ENCODE measurements around the gene ACOX2.
"Not testable (repeated sequence)": the region's sequence is repeated elsewhere in the genome, so short reads cannot be mapped to it uniquely, and the experiment has no call there.

The ACOX2 gene

GRCh38 chr3:58535531-58536500, 1.2 kb downstream of the ACOX2 start:
- DNase-seq (ENCODE audit: low read depth): peak; percentile 86

GRCh38 chr3:58534592-58535494, 2.1 kb downstream of the ACOX2 start:
- no peak for DNase-seq (ENCODE audit: low read depth)

DNA sequence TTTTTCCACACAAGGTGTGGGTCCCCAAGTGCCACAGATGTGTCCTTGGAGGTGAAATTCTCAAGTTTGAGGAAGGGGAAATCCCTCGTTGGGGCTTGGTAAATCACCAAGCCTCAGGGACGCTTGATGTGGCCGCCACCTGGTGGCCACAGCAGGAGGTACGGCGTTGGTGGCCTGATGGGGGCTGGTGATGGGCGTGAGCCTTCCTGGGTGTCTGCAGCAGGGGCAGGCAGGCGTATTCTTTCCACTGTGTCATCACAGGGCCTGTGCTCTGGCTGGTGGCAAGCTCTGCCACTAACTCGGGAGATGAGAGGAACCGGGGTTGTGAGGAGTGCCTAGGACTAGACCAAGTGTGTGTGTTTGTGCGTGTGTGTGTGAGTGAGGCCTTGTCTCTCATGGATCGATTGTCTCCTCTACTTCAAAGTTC, 4.2 kb downstream of the ACOX2 start:
- peak; percentile 53 for DNase-seq (ENCODE audit: low read depth)

GRCh38 chr3:58531956-58532355, 5.0 kb downstream of the ACOX2 start:
- no peak for DNase-seq (ENCODE audit: low read depth)

DNA sequence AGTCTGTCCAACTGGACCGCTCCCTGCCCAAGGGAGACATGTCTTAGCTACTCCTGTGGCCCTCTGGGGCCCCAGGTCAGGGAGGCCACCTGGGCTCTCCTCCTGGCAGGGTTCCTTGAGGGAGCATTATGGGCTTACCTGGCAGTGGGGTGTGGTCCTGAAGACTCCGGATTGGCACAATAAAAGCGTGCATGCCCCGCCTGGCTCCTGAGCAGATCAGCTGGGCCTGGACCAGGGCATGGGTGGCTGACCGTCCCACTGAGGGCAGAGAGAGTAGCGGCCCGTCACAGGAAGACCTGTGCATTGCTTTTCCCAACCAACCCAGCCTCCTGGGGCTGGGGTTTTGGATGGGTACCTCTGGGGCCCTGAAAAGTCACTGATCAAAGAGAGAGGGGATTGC, 5.4 kb downstream of the ACOX2 start:
- no peak for DNase-seq (ENCODE audit: low read depth)

DNA sequence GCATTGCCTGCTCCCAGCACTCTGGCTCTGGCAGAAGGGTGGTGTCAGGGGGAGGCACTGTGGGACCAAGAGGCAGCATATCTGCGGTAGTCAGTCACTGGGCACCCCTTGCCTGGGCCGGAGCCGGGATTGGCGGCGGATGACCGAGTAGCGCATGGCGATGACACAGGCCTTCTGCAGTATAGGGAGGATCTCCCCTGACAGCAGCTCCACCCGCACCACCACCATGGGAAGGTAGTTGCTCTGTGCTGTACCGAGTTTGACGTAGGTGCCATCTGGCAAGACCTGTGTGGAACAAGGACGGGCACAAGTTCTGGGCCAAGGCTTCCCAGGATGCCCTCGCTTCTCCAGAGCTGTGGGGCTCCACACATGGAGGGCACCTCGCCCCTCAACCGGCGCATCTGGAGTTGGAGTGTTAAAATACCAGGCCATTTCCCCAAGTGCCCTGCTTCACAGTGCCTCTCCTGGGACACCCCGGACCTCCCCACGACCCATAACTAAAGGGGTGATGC, 6.6 kb downstream of the ACOX2 start:
- no peak for DNase-seq (ENCODE audit: low read depth)

DNA sequence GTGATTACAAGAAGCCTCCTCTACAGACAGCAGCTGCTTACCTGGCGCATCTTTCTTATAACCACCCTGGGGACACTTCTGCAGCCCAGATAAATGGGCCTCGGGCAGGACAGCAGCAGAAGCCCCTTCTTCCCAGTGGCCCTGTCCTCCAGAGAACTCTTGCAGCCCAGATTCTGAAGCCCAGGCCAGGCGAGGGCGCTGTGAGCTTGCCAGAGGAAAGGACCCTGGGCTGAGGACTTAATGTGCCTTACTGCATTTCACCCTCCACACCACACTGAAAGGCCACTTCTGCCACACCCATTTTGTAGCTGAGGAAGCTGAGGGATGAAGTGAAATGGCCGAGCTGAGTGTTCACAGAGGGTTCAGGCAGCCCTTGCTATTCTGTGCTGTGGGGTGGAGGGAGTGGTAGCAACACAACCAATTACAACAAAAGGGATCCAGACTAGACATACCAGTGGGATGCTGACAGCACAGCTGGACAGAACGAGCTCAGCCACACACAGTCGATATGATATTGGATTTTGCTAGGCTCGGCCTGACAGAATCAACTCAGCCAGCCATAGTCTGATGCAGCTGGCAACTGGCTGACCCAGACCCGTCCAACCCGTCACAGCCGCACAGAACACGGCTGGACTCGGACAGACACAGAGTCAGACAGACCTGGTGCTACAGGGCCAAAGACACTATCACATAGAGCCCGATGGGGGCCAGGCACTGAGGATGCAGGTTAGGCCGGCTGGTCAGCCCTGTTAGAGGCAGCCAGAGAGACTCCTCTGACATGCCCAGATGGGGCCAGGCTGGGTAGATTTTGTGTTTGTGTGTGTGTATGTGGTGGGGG, 7.3 kb downstream of the ACOX2 start:
- DNase-seq (ENCODE audit: low read depth): no peak

DNA sequence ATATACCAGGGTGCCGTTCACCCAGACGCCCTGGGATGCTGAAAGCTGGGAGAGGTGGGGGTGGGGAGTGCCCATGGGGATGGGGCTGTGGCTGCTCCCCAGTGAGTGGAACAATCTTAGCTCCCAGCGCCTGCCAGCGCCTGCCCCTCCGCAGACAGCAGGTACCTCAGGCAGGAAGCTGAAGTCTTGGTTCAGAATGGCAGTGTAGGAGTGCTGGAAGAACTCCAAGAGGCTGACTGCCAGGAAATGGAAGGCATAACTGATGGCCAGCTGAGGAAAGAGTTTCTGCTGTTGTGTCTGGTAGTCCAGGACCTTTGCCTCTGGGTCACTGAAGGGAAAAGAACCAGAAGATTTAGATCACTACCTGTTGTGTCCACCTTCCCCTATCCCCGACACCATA, 8.4 kb downstream of the ACOX2 start:
- DNase-seq (ENCODE audit: low read depth): peak; percentile 84

GRCh38 chr3:58527440-58527839, 9.6 kb downstream of the ACOX2 start:
- DNase-seq (ENCODE audit: low read depth): not testable (repeated sequence)

DNA sequence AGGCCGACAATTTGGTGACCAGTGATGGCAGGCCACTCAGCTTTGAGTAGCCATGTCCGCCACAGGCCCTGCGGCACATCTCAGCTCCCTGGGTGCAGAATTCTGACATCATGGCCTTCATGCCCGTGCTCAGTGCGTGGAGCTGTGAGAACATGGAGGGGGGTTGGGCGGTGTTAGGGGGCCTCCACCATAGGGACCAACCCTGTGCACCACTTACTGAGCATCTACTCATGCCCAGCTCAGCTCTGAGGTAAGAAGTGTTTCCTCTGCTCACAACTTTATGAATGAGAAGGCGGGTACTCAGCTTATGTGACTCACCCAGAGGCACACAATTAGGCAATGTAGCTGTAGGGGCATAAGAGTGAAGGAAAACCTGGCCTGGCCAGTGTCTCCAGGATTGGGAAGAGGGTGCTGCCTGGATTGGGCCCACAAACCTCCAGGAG, 10.5 kb downstream of the ACOX2 start:
- peak; percentile 96 for DNase-seq (ENCODE audit: low read depth)

GRCh38 chr3:58524326-58524888, 12.6 kb downstream of the ACOX2 start:
- DNase-seq (ENCODE audit: low read depth): no peak

DNA sequence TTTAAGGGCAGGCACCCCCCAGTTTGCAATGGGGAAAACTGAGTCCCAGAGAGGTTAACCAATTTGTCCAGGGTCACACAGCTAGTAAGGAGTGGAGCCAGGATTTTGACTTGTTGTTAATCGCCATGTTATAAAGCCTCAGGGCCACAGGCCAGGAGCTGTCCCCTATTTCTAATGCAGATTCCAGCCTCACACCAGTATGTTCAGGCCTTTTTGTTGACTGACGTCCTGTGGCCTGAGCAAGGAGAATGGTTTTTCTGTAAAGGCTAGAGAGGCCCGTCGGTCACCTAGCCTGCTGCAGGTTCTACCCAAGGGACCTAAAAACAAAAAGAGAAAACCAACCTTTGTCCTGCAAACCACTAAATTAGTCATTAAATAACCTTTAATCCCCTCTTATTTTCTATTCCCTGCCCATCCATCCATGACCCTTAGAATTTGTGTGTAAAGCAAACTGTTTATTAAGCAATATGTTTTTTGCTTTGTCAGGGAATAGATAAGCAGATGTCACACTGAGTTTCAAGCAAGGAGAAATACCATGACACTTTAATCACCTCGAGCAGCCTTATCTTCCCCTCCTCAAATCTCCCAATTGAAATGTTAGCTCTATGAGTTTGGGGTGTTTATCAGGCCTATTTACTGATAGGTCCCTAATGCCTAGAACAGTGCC, 14.1 kb downstream of the ACOX2 start:
- DNase-seq (ENCODE audit: low read depth): no peak

GRCh38 chr3:58521917-58522631, 14.9 kb downstream of the ACOX2 start:
- DNase-seq (ENCODE audit: low read depth): no peak

DNA sequence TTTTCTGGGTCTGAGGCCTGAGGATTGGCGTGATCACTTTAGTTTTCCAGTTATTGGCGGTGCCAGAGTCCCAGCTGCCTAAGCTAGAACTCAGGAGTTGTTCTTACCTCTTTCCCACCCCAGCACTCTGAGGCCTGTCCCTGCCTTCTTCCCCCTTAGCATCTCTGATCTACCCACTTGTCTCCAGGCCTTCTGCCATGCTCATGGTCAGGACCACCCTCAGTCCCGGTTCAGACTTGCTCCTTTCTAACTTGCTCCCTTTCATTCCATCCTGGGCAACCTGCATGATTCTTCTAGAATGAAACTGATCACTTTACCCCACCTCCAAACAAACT, 15.7 kb downstream of the ACOX2 start:
- DNase-seq (ENCODE audit: low read depth): no peak

GRCh38 chr3:58520403-58521335, 16.3 kb downstream of the ACOX2 start:
- peak; percentile 43 for DNase-seq (ENCODE audit: low read depth)

- no peak for DNase-seq (ENCODE audit: low read depth)
These were observed 17.2 kb downstream of the ACOX2 start for GRCh38 chr3:58519668-58520402.

DNA sequence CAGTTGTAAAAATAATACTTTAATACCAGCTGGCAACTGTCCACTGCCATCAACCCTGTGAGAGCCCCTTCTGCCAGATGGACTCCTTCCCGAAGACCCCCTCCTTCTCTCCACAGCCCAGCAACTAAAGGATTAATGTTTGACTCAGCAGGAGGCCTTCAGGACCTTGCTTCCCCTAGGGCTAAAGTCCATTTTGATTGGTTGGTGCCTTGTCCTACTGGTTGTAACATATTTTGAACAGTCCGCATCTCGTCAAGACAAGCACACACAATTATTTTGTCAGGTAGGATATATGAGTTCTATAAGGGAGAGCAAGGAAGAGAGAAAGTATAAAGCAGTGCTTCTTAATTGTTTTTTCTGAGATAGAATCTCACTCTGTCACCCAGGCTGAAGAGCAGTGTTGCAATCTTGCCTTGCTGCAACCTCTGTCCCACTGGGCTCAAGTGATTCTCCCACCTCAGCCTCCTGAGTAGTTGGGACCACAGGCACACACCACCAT, 18.6 kb downstream of the ACOX2 start:
- DNase-seq (ENCODE audit: low read depth): no peak

GRCh38 chr3:58514405-58514804, 22.6 kb downstream of the ACOX2 start:
- no peak for DNase-seq (ENCODE audit: low read depth)

All from amniotic epithelial cell (primary cell).